CD4-positive, alpha-beta T cell (primary cell): ENCODE data around the gene COX10. TPM values are rescaled to one million over a fixed set of nuclear protein-coding genes. Genes with fewer than 3 reads are reported as not detected.
A peak's percentile ranks its signal among the peaks of the same experiment; 100 is the strongest.

Experiments
- ATAC-seq: fragments of 200-7000 bp; cut with Tn5 transposase; one replicate; pipeline ENCODE4 v1.10.0; 2022; ENCODE audit warnings: mild to moderate bottlenecking; ENCODE audit not compliant: poor library complexity
- CTCF ChIA-PET: fragments of 350-600 bp; sonication (Branson Sonifier 250); formaldehyde crosslinking; loops from one replicate; lab custom pipeline; 2021; ENCODE audit warnings: antibody characterized with exemption, inconsistent platforms; lab: Charles Lee
- POLR2A ChIA-PET: fragments of 350-600 bp; sonication (Branson Sonifier 250); formaldehyde crosslinking; loops from one replicate; lab custom pipeline; 2021; ENCODE audit warnings: antibody characterized with exemption, inconsistent platforms; lab: Charles Lee
- DNase-seq, 14 experiments: peaks; one replicate each; pipeline ENCODE4 v3.0.0-alpha.2; 2013 to 2020; ENCODE audit warnings: mixed read lengths in 2 of 14
- H3K27ac ChIP-seq, 2 donors: one replicate each; pipeline versions ENCODE4 v1.5.1 to v1.7.0; 2013; ENCODE audit warnings: low read length in 2 of 2, low read depth in 1 of 2, mild to moderate bottlenecking in 1 of 2
- H3K27me3 ChIP-seq, 2 experiments: 1 replicate in 1 of 2; 2 replicates in 1 of 2; pipeline versions ENCODE4 v1.6.1 to v1.7.0; 2013; ENCODE audit warnings: low read length in 2 of 2, control low read depth in 1 of 2, mild to moderate bottlenecking in 1 of 2, moderate library complexity in 1 of 2; ENCODE audit not compliant: insufficient read depth in 2 of 2, control insufficient read depth in 1 of 2
- H3K36me3 ChIP-seq: one replicate; pipeline ENCODE4 v1.6.1; 2013; ENCODE audit warnings: low read length, control low read depth; ENCODE audit not compliant: insufficient read depth
- H3K4me1 ChIP-seq: one replicate; pipeline ENCODE4 v1.6.1; 2013; ENCODE audit warnings: low read length, control low read depth; ENCODE audit not compliant: insufficient read depth
- H3K4me3 ChIP-seq: one replicate; pipeline ENCODE4 v1.5.1; 2013; ENCODE audit warnings: mild to moderate bottlenecking, low read length, moderate library complexity
- H3K9me3 ChIP-seq, 2 experiments: 1 replicate in 1 of 2; 2 replicates in 1 of 2; pipeline versions ENCODE4 v1.6.1 to v1.7.0; 2013; ENCODE audit warnings: low read length in 2 of 2, mild to moderate bottlenecking in 2 of 2, control low read depth in 1 of 2, moderate library complexity in 1 of 2; ENCODE audit not compliant: control insufficient read depth in 1 of 2, insufficient read depth in 1 of 2
- H3K27ac Mint-ChIP-seq: one replicate; pipeline ENCODE4 v1.8.0; 2020; ENCODE audit warnings: mixed read lengths
- H3K27me3 Mint-ChIP-seq: one replicate; pipeline ENCODE4 v1.8.0; 2021; ENCODE audit warnings: mixed read lengths
- H3K36me3 Mint-ChIP-seq: one replicate; pipeline ENCODE4 v1.8.0; 2021; ENCODE audit warnings: low read depth, mixed read lengths
- H3K4me1 Mint-ChIP-seq: one replicate; pipeline ENCODE4 v1.8.0; 2021; ENCODE audit warnings: low read depth, mixed read lengths
- H3K4me3 Mint-ChIP-seq: one replicate; pipeline ENCODE4 v1.8.0; 2020; ENCODE audit warnings: mild to moderate bottlenecking, mixed read lengths
- H3K9me3 Mint-ChIP-seq: one replicate; pipeline ENCODE4 v1.8.0; 2020; ENCODE audit warnings: mixed read lengths
- CTCF ChIP-seq: fragments of 200-600 bp; IDR thresholded peaks from one replicate; pipeline ENCODE4 v1.8.0; 2022; ENCODE audit warnings: antibody characterized with exemption, mild to moderate bottlenecking
- intact Hi-C, 2 experiments: fragments of 100-400 bp; cut with DNase I in 1 of 2; cut with micrococcal nuclease in 1 of 2; formaldehyde crosslinking; loops; one replicate each; pipeline versions ENCODE4 v1.15.1 to v1.9.0; 2023 to 2025; cut with DNase I, micrococcal nuclease
- total RNA-seq, 174 experiments: library from RNA in 2 of 174; stranded (reverse) in 2 of 174; gene quantifications; one replicate each; pipeline ENCODE4 v1.2.3 and lab custom pipeline; 2021 to 2026

COX10 gene
- total RNA-seq, 2 experiments from 2014 or later = 9.1 to 9.9 TPM

DNA sequence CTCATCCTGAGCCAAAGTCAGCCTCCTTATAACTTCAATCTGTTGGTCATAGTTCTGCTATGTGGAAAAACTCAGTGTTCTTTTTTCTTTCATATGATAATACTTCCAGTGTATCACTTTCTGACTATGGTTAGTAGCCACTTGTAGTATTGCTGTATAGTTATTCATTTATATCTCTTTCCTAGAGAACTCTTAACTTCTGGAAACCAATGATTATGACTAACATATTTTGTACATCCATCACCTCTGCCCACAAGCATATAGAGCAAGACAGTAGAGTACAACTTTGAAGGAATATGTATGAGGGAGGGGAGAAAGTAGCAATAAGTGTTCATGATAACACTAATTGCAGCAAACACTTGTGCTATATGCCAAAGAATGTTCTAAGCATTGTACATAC, 38.6 kb downstream of the COX10 start:
- Mint-ChIP-seq H3K27ac (no peak overlapping the region), H3K4me3 (no peak overlapping the region), H3K9me3 (no peaks in the 10 kb centered on the region), H3K27me3 (no peaks in the 10 kb centered on the region), H3K36me3 (peaks cover 17% of the 10 kb centered on the region), H3K4me1 (peaks cover 45% of the 10 kb centered on the region)
- ATAC-seq (no peak), DNase-seq (no peak)
- intact Hi-C loops = loop anchor here in 1 of 2 experiments (5.0 kb wide), 1 partner anchor 246 kb away; no protein-coding TSS in a partner anchor
- CTCF ChIA-PET = no interaction called here
- Histone ChIP-seq H3K27ac (no peak overlapping the region), H3K4me1 (no peaks in the 10 kb centered on the region), H3K9me3 (no peaks in the 10 kb centered on the region), H3K27me3 (no peaks in the 10 kb centered on the region), H3K4me3 (no peak overlapping the region), H3K36me3 (peaks cover 3% of the 10 kb centered on the region)
- POLR2A ChIA-PET = no interaction called here
- TF ChIP-seq CTCF = no peak

DNA sequence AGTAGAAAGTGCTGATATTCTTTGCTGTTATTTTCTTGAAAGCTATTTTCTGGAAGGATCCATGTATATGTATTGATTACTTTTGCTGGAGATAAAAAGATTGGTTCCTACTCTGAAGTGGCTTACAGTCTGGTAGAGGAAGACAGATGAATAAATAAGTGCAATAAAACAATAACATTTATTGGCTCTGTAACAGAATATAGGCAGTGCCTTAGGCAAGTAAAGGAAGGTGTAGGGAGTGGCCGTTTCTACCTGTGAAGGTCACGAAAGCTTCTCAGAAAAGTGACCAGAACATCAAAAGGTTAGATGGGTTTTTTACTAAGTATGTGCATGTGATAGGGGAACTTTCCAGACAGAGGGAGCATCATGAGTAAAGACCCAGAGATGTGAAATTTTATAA, 43.1 kb downstream of the COX10 start:
- Histone ChIP-seq H3K27ac (no peak overlapping the region), H3K27me3 (no peaks in the 10 kb centered on the region), H3K9me3 (no peaks in the 10 kb centered on the region), H3K4me1 (no peaks in the 10 kb centered on the region), H3K4me3 (no peak overlapping the region), H3K36me3 (no peaks in the 10 kb centered on the region)
- Mint-ChIP-seq H3K36me3 (peaks cover 5% of the 10 kb centered on the region), H3K4me3 (no peak overlapping the region), H3K4me1 (peaks cover 71% of the 10 kb centered on the region), H3K27ac (no peak overlapping the region), H3K27me3 (no peaks in the 10 kb centered on the region), H3K9me3 (no peaks in the 10 kb centered on the region)
- ChIA-PET CTCF (interaction anchor here (2.1 kb wide), 1 partner anchor 91 kb away, joined by 6 read pairs; no protein-coding TSS in a partner anchor), POLR2A (no interaction called here)
- TF ChIP-seq CTCF = no peak
- DNase-seq (no peak), ATAC-seq (no peak)
- intact Hi-C loops = no loop called here

DNA sequence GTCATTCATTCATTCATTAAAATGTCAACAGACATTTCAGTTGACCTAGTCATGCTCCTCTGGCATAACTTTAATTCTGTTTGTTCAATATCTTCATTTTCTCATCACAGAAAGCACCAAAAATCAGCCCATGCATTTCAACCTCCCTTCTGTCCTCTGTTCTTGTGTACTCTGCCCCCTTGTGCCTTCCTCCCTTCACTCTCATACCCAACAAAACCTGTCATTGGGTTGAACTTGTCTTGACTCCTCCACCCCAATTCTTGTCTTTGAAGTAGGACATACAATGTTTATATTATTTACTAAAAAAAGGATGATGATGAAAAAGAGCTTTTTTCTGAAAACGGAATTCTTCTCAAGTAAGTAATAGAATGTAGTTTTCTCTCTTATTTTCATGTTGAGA, 43.8 kb downstream of the COX10 start:
- Histone ChIP-seq H3K36me3 (no peaks in the 10 kb centered on the region), H3K4me3 (no peak overlapping the region), H3K4me1 (no peaks in the 10 kb centered on the region), H3K9me3 (no peaks in the 10 kb centered on the region), H3K27me3 (no peaks in the 10 kb centered on the region), H3K27ac (no peak overlapping the region)
- Mint-ChIP-seq H3K27ac (no peak overlapping the region), H3K9me3 (no peaks in the 10 kb centered on the region), H3K4me3 (no peak overlapping the region), H3K36me3 (no peaks in the 10 kb centered on the region), H3K27me3 (no peaks in the 10 kb centered on the region), H3K4me1 (peaks cover 68% of the 10 kb centered on the region)
- POLR2A ChIA-PET = interaction anchor here (0.6 kb wide), 1 partner anchor 20 kb away, joined by 3 read pairs; no protein-coding TSS in a partner anchor
- no peak for ATAC-seq
- peak in 1 of 14 experiments; percentile 10 for DNase-seq
- no peak for TF ChIP-seq CTCF
- intact Hi-C loops = no loop called here
- CTCF ChIA-PET = interaction anchor here (1.4 to 2.1 kb wide), 2 partner anchors 90 to 188 kb away, joined by 4 to 6 read pairs; partner anchors contain the start of gene HS3ST3B1
